ENCODE results near the gene RALGAPA2. TPM values are rescaled to one million over a fixed set of nuclear protein-coding genes. Genes with fewer than 3 reads are reported as not detected.

Gene RALGAPA2
- total RNA-seq, 1 donor from 2014 or later, result 16.5 TPM

GRCh38 chr20:20528861-20529260, 183.6 kb downstream of the RALGAPA2 start:
- ATAC-seq (no peak), DNase-seq (ENCODE audit: missing footprints) (no peak)
- intact Hi-C loops (cut with DNase I), result no loop called here

GRCh38 chr20:20527661-20528060, 184.8 kb downstream of the RALGAPA2 start:
- intact Hi-C loops (cut with DNase I), result no loop called here
- ATAC-seq (no peak), DNase-seq (ENCODE audit: missing footprints) (no peak)

DNA sequence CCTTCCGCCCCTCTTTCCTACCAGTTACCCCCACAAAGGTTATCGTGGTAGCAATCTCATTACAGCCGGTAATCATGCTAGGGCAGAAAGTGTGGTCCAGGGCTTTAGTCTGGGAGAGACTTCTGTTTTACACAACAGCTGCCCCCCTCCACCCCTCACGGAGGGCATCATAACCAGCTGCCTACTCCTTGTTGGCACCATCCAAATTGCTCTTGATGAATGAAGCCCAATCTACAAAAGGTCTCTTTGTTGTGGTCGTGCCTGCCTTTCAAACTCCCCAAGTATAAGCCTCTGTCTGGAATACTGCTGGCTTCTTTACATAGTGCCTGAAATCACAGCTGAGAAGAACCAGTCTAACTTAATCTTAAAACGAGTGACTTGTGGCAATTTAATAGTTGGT, 186.7 kb downstream of the RALGAPA2 start:
- intact Hi-C loops (cut with DNase I), result no loop called here
- ATAC-seq (no peak), DNase-seq (ENCODE audit: missing footprints) (no peak)

GRCh38 chr20:20525214-20525613, 187.2 kb downstream of the RALGAPA2 start:
- ATAC-seq (no peak), DNase-seq (ENCODE audit: missing footprints) (no peak)
- intact Hi-C loops (cut with DNase I), result no loop called here

- DNase-seq (ENCODE audit: missing footprints) (no peak), ATAC-seq (no peak)
- intact Hi-C loops (cut with DNase I), result no loop called here
Measured at GRCh38 chr20:20524756-20525155, 187.7 kb downstream of the RALGAPA2 start.

DNA sequence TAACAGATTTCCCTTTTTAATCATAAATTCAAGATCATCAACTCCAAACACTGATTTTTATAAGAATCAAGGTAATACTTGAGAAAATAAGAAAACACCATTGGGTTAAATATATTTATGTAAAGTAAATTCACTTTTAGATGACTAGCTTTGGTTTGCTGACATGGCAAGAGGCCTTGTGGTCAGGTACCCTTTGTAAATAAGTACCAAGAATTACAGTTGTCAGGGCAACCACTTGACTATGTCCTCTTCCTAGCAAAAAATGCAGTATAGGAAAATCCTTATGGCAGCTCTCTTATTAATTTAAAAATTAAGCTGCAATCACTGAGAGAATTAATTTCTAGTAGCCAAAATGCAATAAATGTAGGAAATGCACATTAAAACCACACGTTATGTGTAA, 190.7 kb downstream of the RALGAPA2 start:
- ATAC-seq (no peak), DNase-seq (ENCODE audit: missing footprints) (no peak)
- intact Hi-C loops (cut with DNase I), result no loop called here

GRCh38 chr20:20520776-20521175, 191.7 kb downstream of the RALGAPA2 start:
- intact Hi-C loops (cut with DNase I), result no loop called here
- ATAC-seq, result no peak
- DNase-seq (ENCODE audit: missing footprints), result no peak

DNA sequence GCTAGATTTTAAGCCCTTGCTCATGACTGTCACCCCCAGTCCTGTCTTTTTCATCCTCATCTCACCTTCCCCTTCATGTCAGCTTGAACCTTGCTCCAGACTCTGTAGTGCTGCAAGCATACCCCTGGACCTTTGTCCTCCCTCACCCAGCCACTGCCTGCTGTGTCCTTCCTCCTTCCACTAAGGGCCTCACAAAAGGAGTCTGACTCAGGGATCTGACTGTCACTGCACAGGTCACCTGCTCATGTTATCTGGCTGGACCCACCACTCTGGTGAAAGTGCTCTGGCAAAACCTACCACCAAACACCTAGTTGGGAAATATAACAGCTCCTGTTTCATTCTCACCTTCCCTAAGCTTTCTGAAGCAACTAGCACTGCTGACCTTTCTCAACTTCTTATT, 193.2 kb downstream of the RALGAPA2 start:
- intact Hi-C loops (cut with DNase I), result no loop called here
- DNase-seq (ENCODE audit: missing footprints) (no peak), ATAC-seq (no peak)

DNA sequence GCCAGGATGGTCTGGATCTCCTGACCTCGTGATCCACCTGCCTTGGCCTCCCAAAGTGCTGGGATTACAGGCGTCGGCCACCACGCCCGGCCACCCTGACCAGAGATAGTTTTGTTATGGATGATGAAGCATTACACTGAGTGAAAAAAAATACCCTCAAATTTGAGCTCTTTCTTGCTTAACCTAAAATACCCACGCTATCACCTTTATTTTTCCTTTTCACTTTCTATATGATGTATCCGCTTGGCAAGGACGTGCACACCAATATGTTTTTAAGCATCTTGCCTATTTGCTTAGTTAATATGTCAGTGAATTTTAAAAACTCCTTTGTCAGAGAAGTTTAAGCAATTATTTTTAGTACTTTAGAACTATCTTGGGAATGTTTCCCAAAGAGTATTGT, 194.2 kb downstream of the RALGAPA2 start:
- no peak for DNase-seq (ENCODE audit: missing footprints)
- ATAC-seq, result no peak

DNA sequence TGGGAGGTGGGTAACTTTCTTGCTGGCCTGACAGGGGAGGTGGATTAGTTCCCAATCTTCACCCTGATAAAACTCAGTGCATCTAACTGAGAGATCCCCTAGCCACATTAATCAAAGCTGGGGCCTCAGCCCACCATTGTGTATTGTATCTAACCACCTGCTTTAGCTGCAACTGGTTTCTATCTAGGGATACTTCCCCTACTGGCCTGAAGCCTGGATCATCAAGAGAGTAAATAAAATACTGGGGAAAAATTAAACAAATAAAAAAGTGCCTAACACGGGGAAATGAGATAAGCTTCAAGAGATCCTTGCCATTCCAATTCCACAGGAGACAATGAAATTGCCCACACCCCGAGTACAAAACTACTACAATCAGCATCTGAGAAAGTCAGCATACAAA, 195.1 kb downstream of the RALGAPA2 start:
- DNase-seq (ENCODE audit: missing footprints) (no peak), ATAC-seq (no peak)
- intact Hi-C loops (cut with DNase I), result no loop called here

More for the DNA sequence above, 194.2 kb downstream of the RALGAPA2 start:
- intact Hi-C loops (cut with DNase I), result no loop called here

DNA sequence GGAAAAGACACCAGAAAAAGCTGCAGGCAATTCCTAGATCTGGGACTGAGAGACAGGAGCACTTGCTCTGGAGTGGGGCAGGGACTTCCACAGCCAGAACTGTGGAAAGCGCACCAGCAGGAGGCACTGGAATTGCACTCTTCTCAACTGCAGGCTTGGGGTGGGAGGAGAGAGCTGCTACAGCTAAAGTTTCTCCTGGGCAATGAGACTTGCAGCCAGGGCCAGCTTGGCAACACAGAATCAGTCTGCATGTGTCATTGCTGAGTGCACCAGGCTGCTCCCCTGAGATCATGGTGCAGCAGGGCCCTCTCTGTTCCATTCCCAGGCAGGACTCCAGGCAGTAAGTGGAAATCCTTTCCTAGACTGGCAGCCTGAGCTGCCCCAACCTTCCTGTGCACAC, 198.7 kb downstream of the RALGAPA2 start:
- DNase-seq (ENCODE audit: missing footprints), result no peak
- ATAC-seq, result no peak
- intact Hi-C loops (cut with DNase I), result no loop called here

GRCh38 chr20:20505554-20505953, 206.9 kb downstream of the RALGAPA2 start:
- ATAC-seq, result no peak
- intact Hi-C loops (cut with DNase I), result no loop called here
- no peak for DNase-seq (ENCODE audit: missing footprints)

DNA sequence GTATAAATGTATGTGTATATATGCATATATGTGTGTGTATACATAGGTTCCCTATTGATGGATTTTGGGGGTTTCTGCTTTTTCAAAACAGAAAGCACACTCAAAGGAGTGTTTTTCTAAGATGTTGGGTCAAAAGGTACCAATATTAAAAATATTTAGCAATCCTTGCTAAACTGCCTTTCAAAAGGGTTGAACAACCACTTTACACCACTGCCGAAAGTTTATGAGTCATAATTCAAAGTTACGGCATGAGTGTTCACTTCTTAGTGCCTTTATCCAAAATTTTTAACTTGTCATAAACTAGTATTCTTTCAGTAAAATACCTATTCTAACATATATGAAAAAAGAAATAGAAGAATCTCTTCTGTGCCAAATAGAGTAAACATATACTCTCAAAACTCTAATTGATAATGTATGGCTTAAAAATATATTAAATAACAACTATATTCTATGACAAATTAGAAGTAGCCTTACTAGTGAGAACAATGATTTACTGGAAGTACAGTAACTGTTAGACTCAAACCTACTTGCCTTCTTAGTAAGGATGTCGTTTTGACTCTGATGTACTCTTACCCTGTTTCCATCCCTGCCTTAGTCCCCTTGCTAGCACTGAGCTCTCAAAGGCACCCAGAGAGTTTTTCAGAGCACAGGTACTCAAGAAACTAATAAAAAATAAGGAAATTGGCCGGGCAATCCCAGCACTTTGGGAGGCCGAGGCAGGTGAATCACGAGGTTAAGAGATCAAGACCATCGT, 208.5 kb downstream of the RALGAPA2 start:
- ATAC-seq, result no peak
- intact Hi-C loops (cut with DNase I), result no loop called here
- DNase-seq (ENCODE audit: missing footprints), result no peak

DNA sequence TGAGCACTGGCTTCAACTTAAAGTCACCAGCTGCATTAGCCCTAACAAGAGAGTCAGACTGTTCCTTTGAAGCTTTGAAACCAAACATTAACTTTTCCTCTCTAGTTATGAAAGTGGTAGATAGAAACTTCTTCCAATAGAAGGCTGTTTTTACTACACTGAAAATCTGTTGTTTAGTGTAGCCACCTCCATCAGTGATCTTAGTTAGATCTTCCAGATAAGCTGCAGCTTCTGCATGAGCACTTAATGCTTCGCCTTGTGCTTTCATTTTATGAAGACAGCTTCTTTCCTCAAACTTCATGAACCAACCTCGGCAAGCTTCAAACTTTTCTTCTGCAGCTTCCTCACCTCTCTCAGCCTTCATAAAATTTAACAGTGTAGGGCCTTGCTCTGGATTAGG, 211.3 kb downstream of the RALGAPA2 start:
- ATAC-seq (no peak), DNase-seq (ENCODE audit: missing footprints) (no peak)
- intact Hi-C loops (cut with DNase I), result no loop called here

DNA sequence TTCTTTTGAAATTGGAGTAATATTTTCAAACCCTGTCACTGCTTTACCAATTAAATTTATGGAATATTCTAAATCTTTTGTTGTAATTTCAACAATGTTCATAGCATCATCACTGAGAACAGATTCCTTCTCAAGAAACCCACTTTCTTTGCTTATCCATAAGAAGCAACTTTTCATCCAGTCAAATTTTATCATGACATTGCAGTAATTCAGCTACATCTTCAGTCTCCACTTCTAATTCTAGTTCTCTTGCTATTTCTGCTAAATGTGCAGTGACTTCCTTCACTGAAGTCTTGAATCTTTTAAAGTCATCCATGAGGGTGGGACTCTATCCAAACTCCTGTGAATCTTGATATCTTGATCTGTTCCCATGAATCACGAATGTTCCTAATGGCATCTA, 212.1 kb downstream of the RALGAPA2 start:
- intact Hi-C loops (cut with DNase I), result no loop called here
- DNase-seq (ENCODE audit: missing footprints), result no peak

DNA sequence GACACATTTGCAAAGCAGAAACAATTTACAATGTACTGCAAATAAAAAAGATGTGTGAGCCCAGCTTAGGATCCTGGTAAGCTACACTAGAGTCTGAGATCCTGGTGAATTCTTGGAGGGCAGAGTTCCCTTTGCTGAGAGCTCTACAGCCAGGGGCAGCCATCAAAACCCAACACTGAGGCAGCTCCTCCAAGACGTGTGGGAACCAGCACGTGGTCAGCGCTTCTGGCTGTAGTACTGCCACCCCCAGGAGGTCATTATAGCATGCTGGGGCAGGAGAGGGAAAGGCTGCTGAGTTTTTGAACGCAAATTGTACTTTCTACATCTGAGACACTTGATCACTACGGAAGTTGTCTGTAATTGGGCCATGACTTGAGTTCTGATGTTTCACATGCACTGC, 213.0 kb downstream of the RALGAPA2 start:
- no peak for ATAC-seq
- DNase-seq (ENCODE audit: missing footprints), result no peak
- intact Hi-C loops (cut with DNase I), result no loop called here

More for the DNA sequence above, 212.1 kb downstream of the RALGAPA2 start:
- no peak for ATAC-seq

DNA sequence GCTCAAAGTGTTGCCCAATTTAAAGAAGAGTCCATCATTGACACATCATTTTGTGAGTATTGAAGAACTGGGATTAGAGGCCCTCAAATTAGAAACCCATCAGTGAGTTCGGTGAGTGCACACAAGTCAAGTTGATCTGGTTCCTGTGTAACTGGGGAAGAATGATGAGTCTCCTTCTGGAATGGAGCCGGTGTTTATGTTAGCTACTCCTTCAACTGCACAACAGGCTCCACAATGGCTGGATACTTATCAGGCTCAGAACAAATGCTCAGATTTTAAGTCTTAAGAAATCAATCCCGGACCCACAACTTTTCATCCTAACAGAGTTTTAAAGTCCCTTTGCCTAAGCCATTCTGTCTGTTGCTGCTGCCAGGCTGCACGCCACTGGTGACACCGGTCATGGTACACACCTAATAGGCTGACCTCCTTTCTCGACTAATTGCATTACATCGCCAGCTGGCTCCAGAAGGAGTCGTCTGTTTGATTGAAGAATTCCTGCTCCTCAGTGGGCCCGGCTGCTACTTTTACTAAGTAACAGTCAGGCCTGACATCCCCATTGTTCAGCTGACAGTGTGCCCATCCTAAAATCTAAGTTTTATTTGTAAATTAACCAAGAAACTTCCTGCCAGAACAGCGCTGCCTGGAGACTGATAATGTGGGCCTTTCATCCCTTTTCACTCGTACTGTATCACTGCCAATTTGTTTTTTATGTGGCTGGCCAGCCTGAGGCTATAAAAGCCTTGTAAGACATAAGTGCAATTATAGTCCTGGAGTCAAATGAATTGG, 214.2 kb downstream of the RALGAPA2 start:
- no peak for DNase-seq (ENCODE audit: missing footprints)
- ATAC-seq, result no peak

GRCh38 chr20:20497242-20497978, 215.0 kb downstream of the RALGAPA2 start:
- no peak for ATAC-seq
- no peak for DNase-seq (ENCODE audit: missing footprints)
- intact Hi-C loops (cut with DNase I), result no loop called here

More for the DNA sequence above, 214.2 kb downstream of the RALGAPA2 start:
- intact Hi-C loops (cut with DNase I), result no loop called here

DNA sequence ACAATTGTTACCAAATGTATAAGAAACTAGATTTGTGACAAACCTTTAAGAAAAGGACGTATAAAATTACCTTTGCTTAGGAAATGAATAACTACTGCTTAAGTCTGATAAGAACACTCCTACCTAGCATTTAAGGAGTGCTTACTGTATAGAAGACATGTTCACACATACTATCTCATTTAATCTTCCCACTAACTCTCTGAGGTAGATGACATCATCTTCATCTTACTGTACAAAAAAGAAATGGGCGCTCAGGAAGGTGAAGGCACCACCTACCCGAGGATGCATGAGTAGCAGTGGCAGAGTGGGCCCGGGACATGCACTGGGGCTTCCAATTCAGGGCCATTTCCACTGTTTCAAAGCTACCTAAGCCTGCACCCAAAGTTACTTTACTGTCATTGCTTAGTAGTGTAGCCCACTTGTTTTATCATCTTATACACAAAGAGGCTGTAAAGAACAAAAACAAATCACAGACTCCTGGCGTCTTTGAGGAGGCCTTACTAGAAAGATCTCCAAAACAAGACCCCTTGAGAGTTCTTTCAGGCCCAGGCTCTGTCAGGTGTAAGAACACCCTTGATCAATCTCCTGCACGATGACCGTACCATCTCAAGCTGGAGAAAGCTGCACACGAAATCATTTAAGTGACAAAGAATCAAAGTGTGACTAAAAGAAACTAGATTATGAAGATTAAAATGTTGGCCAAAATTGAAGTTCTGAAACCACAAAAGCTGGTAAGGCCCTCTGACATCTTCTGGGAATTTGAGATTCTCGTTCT, 216.5 kb downstream of the RALGAPA2 start:
- DNase-seq (ENCODE audit: missing footprints) (no peak), ATAC-seq (no peak)
- intact Hi-C loops (cut with DNase I), result no loop called here

Data from Right ventricle myocardium inferior (tissue), 1 donor.